Pons (tissue), 1 donor: ENCODE data around the gene CTDSP1.

Experiments used
- DNase-seq: peaks from one replicate; pipeline ENCODE4 v3.0.0-alpha.2; 2016; ENCODE audit warnings: low spot score

Gene CTDSP1

DNA sequence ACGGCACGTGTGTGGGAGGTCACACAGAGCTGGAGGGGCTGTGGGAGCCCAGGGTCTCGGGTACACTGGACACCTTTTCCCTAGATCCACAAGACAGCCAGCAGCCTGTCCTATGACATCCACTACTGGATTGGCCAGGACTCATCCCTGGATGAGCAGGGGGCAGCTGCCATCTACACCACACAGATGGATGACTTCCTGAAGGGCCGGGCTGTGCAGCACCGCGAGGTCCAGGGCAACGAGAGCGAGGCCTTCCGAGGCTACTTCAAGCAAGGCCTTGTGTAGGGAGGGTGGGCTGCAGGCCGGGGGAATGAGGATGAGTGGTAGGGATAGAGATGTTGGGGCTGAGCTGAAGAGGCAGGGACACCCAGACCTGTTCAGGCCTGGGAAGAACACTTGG, 25.9 kb downstream of the CTDSP1 start:
- DNase-seq: no peak

DNA sequence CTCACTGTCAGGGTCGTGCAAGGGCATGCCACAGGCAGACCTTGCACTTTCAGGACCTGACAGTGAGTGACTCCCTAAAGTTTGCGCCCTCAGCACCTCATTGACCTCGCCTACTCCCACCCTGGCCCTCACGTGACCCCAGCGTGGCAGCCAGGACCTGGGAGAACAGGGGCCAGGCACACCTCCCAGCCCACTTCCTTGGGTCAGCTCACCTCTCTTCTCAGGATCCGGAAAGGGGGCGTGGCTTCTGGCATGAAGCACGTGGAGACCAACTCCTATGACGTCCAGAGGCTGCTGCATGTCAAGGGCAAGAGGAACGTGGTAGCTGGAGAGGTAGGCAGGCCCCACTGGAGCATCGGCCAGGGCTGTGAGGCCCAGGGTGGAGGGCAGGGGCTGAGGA, 28.1 kb downstream of the CTDSP1 start:
- no peak for DNase-seq

DNA sequence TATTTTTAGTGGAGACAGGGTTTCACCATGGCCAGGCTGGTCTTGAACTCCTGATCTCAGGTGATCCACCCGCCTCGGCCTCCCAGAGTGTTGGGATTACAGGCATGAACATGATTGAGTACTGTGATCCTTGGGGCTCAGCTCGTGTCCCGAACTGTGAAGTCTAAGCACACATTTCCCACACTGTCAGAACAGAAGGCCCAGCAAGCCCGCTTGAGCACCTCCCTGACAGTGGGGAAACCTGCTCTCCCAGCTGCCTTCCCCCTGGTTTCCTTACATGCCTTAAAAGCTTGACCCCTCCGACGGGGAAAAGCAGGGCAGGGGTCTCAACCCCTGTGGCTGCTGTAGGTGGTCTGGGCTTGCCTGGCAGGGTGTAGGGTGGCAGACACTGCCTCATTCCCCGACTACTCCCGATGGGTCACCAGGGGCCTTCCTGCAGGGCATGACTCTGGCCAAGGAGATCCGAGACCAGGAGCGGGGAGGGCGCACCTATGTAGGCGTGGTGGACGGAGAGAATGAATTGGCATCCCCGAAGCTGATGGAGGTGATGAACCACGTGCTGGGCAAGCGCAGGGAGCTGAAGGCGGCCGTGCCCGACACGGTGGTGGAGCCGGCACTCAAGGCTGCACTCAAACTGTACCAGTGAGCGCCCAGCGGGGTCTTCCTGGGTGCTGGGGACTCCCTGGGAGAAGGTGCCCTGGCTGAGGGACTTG, 29.3 kb downstream of the CTDSP1 start:
- no peak for DNase-seq

DNA sequence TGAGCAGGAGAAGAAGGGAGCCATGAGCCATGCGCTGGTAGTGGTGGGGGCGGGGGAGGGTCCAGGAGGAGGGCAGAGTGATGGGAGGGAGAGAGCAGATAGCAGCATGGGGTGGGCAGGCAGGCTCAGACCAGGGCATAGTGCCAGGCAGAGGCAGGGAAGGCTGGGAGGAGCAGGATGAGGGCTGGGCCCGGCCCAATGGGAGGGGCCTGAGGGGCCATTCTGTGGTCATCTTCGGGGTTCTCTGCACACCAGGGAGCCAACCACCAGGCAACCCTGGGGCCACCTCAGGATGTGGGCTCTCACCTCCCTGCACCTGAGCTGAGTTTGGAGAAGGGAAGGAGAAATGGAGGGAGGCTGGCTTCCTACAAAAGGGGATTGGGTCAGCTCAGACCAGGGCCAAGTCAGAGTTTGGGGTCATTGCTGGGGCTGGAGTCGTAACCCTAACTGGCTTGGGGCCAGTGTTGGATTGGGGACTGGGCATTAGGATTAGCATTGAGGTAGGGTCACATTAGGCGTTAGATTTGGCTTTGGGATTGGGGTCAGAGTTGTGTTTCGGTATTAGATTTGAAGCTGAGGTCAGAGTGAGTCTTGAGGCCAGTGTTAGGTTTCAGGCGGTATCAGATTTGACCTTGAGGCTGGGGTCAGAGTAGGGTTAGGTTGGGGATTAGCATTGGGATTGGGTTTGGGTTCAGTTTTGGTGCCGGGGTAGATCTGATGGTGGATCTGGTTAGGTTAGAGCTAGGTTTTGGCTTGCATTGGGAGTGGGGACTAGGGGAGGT, 30.4 kb downstream of the CTDSP1 start:
- DNase-seq: no peak

DNA sequence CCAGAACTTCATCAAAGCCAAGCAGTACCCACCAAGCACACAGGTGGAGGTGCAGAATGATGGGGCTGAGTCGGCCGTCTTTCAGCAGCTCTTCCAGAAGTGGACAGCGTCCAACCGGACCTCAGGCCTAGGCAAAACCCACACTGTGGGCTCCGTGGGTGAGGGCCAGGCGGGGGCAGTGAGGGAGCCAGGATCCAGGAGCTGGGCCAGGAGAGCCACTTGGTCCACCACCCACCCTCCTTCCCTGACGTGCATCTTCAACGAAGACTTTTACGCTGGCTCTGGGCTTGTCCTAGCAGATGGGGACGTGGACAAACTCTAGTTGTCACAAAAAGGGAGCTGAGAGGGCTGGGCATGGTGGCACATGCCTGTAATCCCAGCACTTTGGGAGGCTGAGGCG, 31.1 kb downstream of the CTDSP1 start:
- DNase-seq: no peak

DNA sequence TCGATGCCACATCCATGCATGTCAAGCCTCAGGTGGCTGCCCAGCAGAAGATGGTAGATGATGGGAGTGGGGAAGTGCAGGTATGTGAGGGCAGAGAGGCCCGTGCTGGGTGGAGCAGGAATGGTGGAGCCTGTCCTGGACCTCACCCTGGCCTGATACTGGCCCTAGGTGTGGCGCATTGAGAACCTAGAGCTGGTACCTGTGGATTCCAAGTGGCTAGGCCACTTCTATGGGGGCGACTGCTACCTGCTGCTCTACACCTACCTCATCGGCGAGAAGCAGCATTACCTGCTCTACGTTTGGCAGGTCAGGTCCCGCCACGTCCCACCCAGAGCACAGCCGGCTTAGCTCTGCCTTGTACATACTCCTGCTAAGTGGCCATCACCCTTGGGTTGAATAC, 32.2 kb downstream of the CTDSP1 start:
- DNase-seq: no peak

DNA sequence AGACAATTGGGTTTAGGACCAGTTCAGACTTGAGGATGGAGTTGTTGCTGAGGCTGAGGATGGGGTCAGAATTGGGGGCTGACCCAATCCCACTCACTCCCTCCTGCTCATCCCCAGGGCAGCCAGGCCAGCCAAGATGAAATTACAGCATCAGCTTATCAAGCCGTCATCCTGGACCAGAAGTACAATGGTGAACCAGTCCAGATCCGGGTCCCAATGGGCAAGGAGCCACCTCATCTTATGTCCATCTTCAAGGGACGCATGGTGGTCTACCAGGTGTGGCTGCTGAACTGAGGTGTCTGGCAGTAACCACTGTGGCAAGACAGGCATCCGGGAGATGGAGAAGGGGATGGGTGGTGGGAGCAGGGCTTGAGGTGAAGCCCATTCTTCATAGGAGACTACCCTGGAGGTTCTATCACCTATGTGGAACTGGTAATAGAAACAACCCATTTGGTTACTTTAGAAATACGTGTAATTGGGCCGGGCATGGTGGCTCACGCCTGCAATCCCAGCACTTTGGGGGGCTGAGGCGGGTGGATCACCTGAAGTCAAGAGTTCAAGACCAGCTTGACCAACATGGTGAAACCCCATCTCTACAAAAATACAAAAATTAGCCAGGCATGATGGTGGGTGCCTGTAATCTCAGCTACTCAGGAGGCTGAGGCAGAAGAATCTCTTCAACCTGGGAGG, 33.2 kb downstream of the CTDSP1 start:
- no peak for DNase-seq

DNA sequence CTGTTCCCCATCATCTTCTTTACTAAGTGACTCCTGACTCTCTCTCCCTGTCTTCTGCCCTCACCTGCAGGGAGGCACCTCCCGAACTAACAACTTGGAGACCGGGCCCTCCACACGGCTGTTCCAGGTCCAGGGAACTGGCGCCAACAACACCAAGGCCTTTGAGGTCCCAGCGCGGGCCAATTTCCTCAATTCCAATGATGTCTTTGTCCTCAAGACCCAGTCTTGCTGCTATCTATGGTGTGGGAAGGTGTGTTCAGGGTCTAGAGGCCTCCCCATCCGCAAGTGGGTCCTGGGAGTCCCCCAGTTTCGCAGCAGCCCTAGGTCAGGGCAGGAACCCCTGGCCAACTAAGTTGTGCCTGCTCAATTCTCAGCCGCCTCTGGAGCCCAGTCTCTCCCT, 34.8 kb downstream of the CTDSP1 start:
- no peak for DNase-seq

DNA sequence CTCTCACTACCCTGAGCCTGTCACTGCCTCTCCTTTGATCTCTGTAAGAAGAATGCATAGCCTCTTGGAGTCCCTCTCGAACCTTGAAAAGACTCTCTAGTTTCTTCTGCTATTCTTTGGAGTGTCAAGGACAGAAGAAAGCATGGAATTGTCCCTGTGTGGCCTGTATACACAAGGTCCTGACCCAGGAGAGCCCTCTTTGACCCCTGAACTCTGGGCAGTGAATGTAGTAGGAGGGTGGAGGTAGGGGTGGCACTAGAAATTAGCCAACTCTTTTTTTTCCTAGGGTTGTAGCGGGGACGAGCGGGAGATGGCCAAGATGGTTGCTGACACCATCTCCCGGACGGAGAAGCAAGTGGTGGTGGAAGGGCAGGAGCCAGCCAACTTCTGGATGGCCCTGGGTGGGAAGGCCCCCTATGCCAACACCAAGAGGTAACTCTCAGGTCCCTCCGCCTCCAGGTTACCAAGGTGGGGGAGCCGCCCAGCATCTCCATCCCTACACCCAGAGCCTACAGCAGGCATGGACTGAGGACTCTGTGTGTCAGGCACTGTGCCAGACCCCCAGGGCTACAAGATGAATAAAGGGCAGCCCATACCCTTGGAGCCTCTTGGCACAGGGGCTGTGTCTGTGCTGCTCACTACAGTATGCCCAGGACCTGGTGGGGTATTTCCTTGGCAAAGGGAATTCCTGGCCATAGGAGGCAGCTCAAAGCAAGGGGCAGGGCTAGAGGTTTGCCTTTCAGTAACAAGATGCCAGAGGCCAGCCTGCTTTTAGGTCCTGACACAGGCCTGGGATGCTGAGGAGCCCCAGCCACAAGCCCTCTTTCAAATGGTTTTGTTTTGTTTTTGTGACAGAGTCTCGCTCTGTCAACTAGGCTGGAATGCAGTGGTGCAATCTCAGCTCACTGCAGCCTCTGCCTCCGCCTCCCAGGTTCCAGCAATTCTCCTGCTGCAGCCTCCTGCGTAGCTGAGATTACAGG, 35.6 kb downstream of the CTDSP1 start:
- no peak for DNase-seq

DNA sequence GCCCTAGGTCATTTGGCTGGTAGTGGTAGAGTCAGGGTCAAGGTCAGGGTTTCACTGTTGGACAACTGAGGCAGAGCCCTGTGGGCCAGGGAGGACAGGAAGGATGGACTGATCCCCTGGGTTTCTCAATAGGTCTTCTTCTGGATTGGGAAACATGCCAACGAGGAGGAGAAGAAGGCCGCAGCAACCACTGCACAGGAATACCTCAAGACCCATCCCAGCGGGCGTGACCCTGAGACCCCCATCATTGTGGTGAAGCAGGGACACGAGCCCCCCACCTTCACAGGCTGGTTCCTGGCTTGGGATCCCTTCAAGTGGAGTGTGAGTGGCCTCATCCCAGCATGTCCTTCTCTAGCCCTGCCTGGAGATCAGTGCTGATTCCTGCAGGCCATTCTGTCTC, 37.3 kb downstream of the CTDSP1 start:
- DNase-seq: no peak

DNA sequence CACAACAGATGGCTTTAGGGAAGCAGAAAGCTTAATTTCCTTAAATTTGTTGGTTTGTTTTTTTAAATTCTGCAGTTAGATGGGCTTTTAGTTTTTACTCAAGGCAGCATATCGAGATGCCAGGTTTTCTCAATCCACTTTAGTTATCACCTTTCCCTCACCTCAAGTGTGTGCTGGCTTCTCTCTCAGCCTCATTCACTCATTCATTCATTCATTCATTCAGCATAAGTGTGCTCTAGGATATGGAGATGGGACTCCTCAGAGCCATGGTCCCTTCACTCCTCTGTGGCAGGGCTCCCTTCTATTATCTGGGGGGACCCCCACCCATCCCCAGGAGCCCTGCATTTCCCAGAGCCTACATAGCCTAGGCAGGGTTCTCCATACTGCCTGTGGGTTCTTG, 38.3 kb downstream of the CTDSP1 start:
- DNase-seq: no peak

DNA sequence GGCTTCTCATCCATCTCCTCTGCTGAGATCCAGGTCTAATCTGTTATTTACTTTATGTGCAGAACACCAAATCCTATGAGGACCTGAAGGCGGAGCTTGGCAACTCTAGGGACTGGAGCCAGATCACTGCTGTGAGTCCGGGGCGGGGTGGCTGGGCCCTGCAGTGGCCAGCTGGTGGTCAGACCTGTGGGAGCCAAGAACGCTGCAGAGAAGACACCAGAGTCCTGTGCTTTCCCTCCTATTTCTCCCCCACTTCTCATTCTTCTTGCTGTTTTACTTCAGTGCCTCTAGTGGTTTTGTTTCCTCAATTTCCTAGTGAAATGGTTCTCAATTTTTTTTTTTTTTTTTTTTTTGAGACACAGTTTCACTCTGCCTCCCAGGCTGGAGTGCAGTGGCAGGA, 38.9 kb downstream of the CTDSP1 start:
- no peak for DNase-seq

DNA sequence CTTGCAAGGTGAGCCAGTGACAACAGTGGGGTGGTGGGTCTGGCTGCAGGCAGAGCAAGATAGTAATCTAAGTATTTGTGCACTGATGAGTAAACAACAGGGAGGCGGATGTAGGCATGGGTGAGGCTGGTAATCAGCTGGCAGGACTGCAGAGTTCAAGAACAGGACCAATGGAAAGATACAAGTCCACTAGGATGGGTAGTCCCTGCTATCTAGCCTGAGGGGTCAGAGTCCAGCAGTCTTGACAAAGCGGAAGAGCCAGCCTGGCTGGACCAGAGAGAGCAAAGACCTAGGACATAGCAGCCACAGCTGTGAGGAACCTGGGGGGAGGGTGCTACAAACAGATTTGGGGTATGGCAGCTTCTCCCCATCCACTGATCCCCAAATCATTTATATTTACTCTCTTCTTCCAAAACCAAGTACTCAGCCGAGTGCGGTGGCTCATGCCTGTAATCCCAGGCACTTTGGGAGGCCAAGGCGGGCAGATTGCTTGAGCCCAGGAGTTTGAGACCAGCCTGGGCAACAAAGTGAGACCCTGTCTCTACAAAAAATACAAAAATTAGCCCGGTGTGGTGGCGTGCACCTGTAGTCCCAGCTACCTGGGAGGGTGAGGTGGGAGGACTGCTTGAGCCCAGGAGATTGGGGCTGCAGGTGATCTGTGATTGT, 45.2 kb downstream of the CTDSP1 start:
- no peak for DNase-seq

DNA sequence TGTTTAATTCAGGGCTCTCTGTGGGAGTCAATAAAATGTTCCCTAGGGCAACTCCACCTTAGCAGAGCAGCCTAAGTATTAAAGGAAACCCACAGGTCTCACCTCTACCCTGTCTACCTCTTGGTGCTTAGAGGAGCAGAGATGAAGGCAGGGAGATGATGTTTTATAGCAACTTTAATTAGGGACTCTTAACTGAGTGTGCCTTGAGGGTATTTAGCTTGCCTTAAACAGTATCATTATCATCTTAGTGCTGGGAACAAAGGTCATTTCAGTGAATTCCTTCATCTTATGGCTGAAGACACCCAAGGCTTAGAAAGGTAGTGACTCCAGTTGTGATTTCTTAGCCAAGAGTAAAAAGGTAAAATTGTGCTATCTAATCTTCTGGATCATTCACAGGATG, 45.9 kb downstream of the CTDSP1 start:
- DNase-seq: no peak

DNA sequence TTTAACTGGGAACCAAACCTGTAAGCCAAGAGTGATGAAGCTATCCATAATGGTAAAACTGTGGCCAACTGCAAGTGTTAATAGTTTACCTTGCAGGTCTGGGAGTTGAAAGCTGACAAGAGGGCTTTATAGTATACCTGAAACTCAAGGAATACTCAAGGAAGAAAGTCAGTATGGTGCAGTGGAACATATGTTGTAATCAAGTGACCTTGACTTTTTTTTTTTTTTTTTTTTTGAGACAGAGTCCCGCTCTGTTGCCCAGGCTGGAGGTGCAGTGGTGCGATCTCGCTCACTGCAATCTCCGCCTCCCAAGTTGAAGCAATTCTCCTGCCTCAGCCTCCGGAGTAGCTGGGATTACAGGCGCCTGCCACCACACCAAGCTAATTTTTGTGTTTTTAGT, 46.9 kb downstream of the CTDSP1 start:
- no peak for DNase-seq

DNA sequence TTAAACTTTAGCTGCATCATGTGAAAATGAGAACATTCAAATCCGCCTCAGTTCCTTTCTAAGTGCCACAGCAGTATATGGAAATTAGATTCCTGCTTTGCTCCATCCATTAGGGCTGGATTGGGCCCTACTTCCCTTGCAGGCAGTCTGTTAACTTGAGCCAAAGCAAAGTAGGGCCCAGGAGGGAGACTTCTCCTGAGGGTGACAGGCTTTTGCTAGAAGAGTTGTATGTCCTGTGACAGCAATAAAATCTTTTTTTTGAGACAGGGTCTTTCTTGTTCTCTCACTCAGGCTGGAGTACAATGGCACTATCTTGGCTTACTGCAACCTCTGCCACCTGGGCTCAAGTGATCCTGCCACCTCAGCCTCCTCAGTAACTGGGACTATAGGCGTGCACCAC, 47.4 kb downstream of the CTDSP1 start:
- DNase-seq: no peak

DNA sequence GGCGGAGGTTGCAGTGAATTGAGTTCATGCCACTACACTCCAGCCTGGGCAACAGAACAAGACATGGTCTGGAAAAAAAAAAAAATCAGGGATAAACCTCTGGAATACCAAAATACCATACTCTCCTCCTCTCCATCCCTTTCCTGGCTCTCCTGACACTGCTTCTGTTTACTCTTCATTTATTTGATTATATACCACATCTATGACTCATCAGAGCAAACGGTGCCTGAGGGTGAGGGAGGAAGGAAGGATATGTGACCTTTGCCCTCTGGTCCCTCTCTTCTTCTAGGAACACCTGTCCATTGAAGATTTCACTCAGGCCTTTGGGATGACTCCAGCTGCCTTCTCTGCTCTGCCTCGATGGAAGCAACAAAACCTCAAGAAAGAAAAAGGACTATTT, 49.3 kb downstream of the CTDSP1 start:
- DNase-seq: no peak

DNA sequence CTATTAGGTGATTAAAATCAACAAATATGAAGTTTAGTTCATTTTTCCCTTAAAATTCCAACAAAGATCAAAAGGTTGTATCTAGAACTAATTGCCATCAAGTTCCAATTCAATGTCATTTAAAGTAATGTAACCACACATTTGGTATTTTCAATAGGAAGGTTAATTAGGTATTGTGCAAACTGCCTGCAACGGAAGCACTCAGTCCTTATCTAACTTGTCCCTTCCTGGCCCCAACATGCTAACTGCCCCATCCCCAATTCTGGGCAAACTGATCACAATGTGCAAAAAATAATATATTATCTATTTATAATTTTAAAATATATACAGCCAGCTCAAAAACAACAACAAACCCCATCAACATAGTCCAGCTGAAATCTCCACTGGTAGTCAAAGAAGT, 52.4 kb downstream of the CTDSP1 start:
- no peak for DNase-seq
